NCI-H2081 (cell line): ENCODE data around the gene POU6F1.
"Not testable (repeated sequence)": the region's sequence is repeated elsewhere in the genome, so short reads cannot be mapped to it uniquely, and the experiment has no call there.

Experiments used
- DNase-seq, 2 experiments: peaks; one replicate each; lab custom pipeline; 2025; lab: John Stamatoyannopoulos, UW

Gene POU6F1

GRCh38 chr12:51229116-51229809, 11.4 kb upstream of the POU6F1 start:
- no peak for DNase-seq

- no peak for DNase-seq
These were observed 10.1 kb upstream of the POU6F1 start for GRCh38 chr12:51227962-51228361.

GRCh38 chr12:51227112-51227511, 9.2 kb upstream of the POU6F1 start:
- not testable (repeated sequence) for DNase-seq

- no peak for DNase-seq
These were observed 7.9 kb upstream of the POU6F1 start for GRCh38 chr12:51225771-51226170.

GRCh38 chr12:51225234-51225633, 7.4 kb upstream of the POU6F1 start:
- DNase-seq = no peak

- DNase-seq = no peak
These were observed 6.8 kb upstream of the POU6F1 start for GRCh38 chr12:51224625-51225024.

GRCh38 chr12:51222461-51222860, 4.6 kb upstream of the POU6F1 start:
- peak in 1 of 2 experiments; percentile 18 for DNase-seq

- DNase-seq = not testable (repeated sequence)
These were observed 2.0 kb upstream of the POU6F1 start for GRCh38 chr12:51219857-51220256.

GRCh38 chr12:51219322-51219721, 1.5 kb upstream of the POU6F1 start:
- DNase-seq = no peak

GRCh38 chr12:51218607-51219161, 822 bp upstream of the POU6F1 start:
- DNase-seq = peak in 1 of 2 experiments; percentile 44

- DNase-seq = peak; percentile 30 to 56
These were observed 512 bp downstream of the POU6F1 start for GRCh38 chr12:51217133-51217967.

GRCh38 chr12:51216642-51217041, 1.2 kb downstream of the POU6F1 start:
- no peak for DNase-seq

GRCh38 chr12:51214895-51215294, 3.0 kb downstream of the POU6F1 start:
- no peak for DNase-seq

- DNase-seq = no peak
These were observed 7.0 kb downstream of the POU6F1 start for GRCh38 chr12:51210690-51211395.

GRCh38 chr12:51209259-51209658, 8.6 kb downstream of the POU6F1 start:
- DNase-seq = no peak

- DNase-seq = no peak
These were observed 9.7 kb downstream of the POU6F1 start for GRCh38 chr12:51208016-51208660.

- no peak for DNase-seq
These were observed 12.5 kb downstream of the POU6F1 start for GRCh38 chr12:51205350-51205749.

GRCh38 chr12:51202718-51203117, 15.1 kb downstream of the POU6F1 start:
- no peak for DNase-seq

GRCh38 chr12:51200806-51201205, 17.1 kb downstream of the POU6F1 start:
- no peak for DNase-seq

- no peak for DNase-seq
These were observed 17.7 kb downstream of the POU6F1 start for GRCh38 chr12:51200156-51200555.

GRCh38 chr12:51199366-51199945, 18.4 kb downstream of the POU6F1 start:
- DNase-seq = no peak
